HG03558 (cell line): ENCODE measurements around the gene HK2.

ENCODE experiments used
- ATAC-seq: cut with Tn5 transposase; IDR thresholded peaks from one replicate; pipeline ENCODE4 v1.9.1; 2021; ENCODE audit warnings: moderate number of reproducible peaks; ENCODE audit not compliant: unreplicated experiment; ENCODE audit errors: extremely low read depth

HK2 gene

GRCh38 chr2:74922592-74923227, 88.8 kb downstream of the HK2 start:
- no peak for ATAC-seq

- no peak for ATAC-seq
These were observed 90.7 kb downstream of the HK2 start for GRCh38 chr2:74924463-74925265.

- ATAC-seq = no peak
These were observed 91.4 kb downstream of the HK2 start for GRCh38 chr2:74925361-74925786.

- no peak for ATAC-seq
These were observed 93.7 kb downstream of the HK2 start for GRCh38 chr2:74927621-74928020.

- ATAC-seq = no peak
These were observed 97.0 kb downstream of the HK2 start for GRCh38 chr2:74930811-74931486.

- no peak for ATAC-seq
These were observed 98.0 kb downstream of the HK2 start for GRCh38 chr2:74931940-74932339.

DNA sequence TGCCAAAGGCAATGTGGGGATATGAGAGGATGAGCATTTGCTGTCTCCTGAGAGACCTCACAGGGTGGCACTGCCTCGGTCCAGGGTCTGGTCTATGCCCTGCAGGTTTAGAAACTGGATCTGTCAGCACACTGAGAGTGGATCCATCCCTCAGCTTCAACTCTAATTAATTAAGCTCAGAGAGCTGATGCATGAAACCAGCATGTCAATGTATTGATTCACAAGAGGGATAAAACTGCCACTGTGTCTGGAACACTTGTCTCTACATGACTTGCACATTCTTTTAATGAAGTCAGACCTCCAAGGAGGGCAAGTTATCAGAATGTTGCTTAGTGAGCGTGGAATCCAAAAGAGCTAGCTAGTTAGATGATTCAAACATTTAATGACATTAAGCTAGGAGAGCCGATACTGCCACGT, 102.1 kb downstream of the HK2 start:
- no peak for ATAC-seq

DNA sequence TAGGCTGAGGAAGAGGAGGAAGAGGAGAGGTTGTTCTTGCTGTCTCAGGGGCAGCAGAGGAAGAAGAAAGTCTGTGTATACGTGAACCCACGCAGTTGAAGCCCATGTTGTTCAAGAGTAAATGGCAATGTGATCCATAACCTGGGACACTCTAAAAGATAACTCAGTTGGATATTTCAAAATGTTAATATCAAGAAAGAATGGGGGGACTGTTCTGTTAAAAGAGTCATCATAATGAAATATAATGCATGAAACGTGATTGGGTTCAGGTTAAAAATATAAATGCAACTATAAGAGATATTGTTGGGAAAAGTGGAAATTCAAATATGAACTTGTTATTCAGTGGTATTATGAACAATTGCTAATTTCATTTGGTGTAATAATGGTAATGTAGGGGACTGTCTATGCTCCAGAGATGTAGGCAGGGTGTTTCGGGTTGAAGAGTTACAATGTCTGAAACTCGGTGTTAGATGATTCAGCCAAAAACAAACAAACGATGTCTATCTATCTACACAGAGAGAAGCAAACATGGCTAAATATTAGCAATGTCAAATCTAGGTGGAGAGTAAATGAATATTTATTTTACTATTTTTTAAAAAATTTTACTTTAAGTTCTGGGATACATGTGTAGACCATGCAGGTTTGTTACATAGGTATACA, 103.4 kb downstream of the HK2 start:
- ATAC-seq = no peak

DNA sequence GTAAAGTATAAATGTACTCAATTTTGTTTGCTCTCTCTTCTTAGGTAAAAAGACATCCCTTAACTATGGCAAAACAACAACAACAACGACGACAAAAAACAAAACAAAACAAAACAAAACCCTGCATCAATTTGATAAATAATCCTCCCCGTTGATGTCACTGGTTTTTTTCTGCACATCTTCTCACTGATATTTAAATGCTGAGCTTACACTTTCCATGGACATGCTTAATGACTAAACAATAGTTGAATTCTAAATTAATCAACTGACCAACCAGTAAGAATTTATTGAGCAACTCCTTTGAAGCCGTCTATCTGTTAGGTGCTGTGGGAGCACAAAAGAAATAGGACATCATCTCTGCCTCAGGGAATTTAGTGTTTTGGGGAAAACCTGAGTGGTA, 104.3 kb downstream of the HK2 start:
- ATAC-seq = no peak

DNA sequence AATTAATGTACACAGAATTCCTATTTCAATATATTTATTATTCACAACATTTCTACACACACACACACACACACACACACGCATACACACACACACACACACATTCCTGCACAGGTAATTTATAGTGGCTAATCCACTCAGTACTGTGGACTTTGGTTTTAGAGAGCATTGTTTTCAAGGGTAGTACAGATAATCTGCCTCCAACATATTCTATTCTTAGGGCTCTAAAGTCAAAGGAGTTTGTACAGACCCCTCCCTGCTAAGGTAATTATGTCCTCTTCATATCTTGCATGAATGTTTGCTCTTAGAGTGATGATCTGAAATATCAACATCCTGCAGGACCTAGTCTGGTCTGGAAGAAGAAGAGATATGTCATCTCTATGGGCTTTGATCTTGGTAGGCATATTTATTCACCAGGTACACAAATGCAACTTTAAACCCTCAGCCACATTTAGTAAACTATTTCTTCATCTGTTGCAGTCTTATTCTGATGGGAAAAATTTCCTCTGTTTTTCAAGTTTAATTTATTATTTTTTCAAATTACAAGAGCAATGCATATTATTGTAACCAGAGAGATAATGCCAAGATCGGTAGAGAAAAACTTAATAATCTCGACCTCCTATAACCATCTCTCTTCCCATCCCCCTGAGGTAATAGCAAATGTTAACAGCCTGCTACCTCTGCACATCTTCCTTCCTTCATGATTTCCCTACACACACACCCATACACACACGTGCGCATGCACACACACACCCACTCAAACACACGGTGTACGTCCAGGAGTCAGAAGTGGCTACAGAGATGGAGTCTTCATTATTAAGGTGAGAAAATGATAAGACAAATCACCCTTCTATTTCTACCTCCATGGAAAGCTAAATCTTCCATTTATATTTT, 106.2 kb downstream of the HK2 start:
- ATAC-seq = no peak

- ATAC-seq = no peak
These were observed 107.4 kb downstream of the HK2 start for GRCh38 chr2:74941284-74941683.

- no peak for ATAC-seq
These were observed 108.3 kb downstream of the HK2 start for GRCh38 chr2:74942263-74942662.
